Lower leg skin (tissue), 4 donors: Measurements from ENCODE around the gene GOLGA3. TPM values are rescaled to one million over a fixed set of nuclear protein-coding genes. Genes with fewer than 3 reads are reported as not detected.

ENCODE experiments used
- DNase-seq, 2 donors: peaks; one replicate each; pipeline ENCODE4 v3.0.0-alpha.2; 2019; ENCODE audit warnings: low spot score in 2 of 2
- H3K4me3 ChIP-seq: fragments of 200-600 bp; sonication (generic); 2 replicates; pipeline ENCODE4 v1.5.1; 2017; ENCODE audit warnings: mild to moderate bottlenecking, low read depth; ENCODE audit not compliant: poor library complexity, severe bottlenecking
- CTCF ChIP-seq, 3 donors: fragments of 450-650 bp; IDR thresholded peaks; one replicate each; pipeline ENCODE4 v1.5.1; 2016; ENCODE audit warnings: antibody characterized with exemption in 3 of 3, mild to moderate bottlenecking in 3 of 3, moderate library complexity in 2 of 3
- POLR2A ChIP-seq, 2 donors: fragments of 450-650 bp; IDR thresholded peaks; one replicate each; pipeline ENCODE4 v1.6.1; 2016 to 2017; ENCODE audit warnings: antibody characterized with exemption in 2 of 2, mild to moderate bottlenecking in 1 of 2, moderate library complexity in 1 of 2
- WGBS, 2 donors: methylation state at CpG; one replicate each; pipeline ENCODE4 v1.1.5; 2018; 5-methylcytosine and 5-hydroxymethylcytosine counted together
- intact Hi-C: fragments of 100-400 bp; cut with DNase I; formaldehyde crosslinking; loops from one replicate; pipeline ENCODE4 v1.15.0; 2023; ENCODE audit warnings: low total_unique reads
- total RNA-seq, 4 donors: library from RNA; depleted of rRNA; stranded (reverse); fragments of >200 nt; gene quantifications; one replicate each; pipeline ENCODE4 v1.1.0, GENCODE V29; 2016

Gene GOLGA3
- total RNA-seq, 4 donors from 2014 or later, result 44.5 to 81.0 (median 74.7) TPM

GRCh38 chr12:132825861-132826260 lies 2.8 kb downstream of the GOLGA3 start:
- TF ChIP-seq POLR2A (IDR thresholded peaks at IDR 0.05), result no peak
- TF ChIP-seq CTCF (IDR thresholded peaks at IDR 0.05), result no peak
- 89 to 92% methylated on average over 16 of the region's 16 CpGs for WGBS, 2 donors
- H3K4me3 ChIP-seq, result no peak overlapping the region
- intact Hi-C loops, result loop anchor here (10.0 kb wide), 1 partner anchor 59 kb away; the partner anchor contains the start of gene CHFR
- no peak for DNase-seq

GRCh38 chr12:132825089-132825488 lies 3.6 kb downstream of the GOLGA3 start:
- intact Hi-C loops, result loop anchor here (10.0 kb wide), 1 partner anchor 60 kb away; the partner anchor contains the start of gene CHFR
- DNase-seq, result no peak
- no peak overlapping the region for H3K4me3 ChIP-seq
- no peak for TF ChIP-seq CTCF (IDR thresholded peaks at IDR 0.05)
- TF ChIP-seq POLR2A (IDR thresholded peaks at IDR 0.05), result no peak
- WGBS, 2 donors, result 87 to 90% methylated on average over 18 of the region's 18 CpGs

- intact Hi-C loops, result loop anchor here (10.0 kb wide), 1 partner anchor 61 kb away; the partner anchor contains the start of gene CHFR
- H3K4me3 ChIP-seq, result no peak overlapping the region
- DNase-seq, result no peak
- TF ChIP-seq CTCF (IDR thresholded peaks at IDR 0.05) (no peak), POLR2A (IDR thresholded peaks at IDR 0.05) (no peak)
- 74 to 77% methylated on average over 7 of the region's 7 CpGs for WGBS, 2 donors
These were observed 4.6 kb downstream of the GOLGA3 start for GRCh38 chr12:132824053-132824452.

GRCh38 chr12:132818562-132818961 lies 10.1 kb downstream of the GOLGA3 start:
- 81 to 84% methylated on average over 8 of the region's 8 CpGs for WGBS, 2 donors
- TF ChIP-seq CTCF (IDR thresholded peaks at IDR 0.05) (no peak), POLR2A (IDR thresholded peaks at IDR 0.05) (no peak)
- intact Hi-C loops, result no loop called here
- H3K4me3 ChIP-seq, result no peak overlapping the region
- no peak for DNase-seq

- H3K4me3 ChIP-seq, result no peak overlapping the region
- intact Hi-C loops, result no loop called here
- 96 to 98% methylated on average over 21 of the region's 21 CpGs for WGBS, 2 donors
- no peak for DNase-seq
- TF ChIP-seq POLR2A (IDR thresholded peaks at IDR 0.05) (no peak), CTCF (IDR thresholded peaks at IDR 0.05) (no peak)
These were observed 14.4 kb downstream of the GOLGA3 start for GRCh38 chr12:132814232-132814631.

- no peak overlapping the region for H3K4me3 ChIP-seq
- TF ChIP-seq POLR2A (IDR thresholded peaks at IDR 0.05), result no peak
- no peak for TF ChIP-seq CTCF (IDR thresholded peaks at IDR 0.05)
- DNase-seq, result no peak
- WGBS, 2 donors, result 95 to 96% methylated on average over 6 of the region's 6 CpGs
- intact Hi-C loops, result no loop called here
These were observed 15.2 kb downstream of the GOLGA3 start for GRCh38 chr12:132813443-132813842.
